ENCODE results near the gene CDKN2A.
A peak's percentile ranks its signal among the peaks of the same experiment; 100 is the strongest.

Gene CDKN2A

DNA sequence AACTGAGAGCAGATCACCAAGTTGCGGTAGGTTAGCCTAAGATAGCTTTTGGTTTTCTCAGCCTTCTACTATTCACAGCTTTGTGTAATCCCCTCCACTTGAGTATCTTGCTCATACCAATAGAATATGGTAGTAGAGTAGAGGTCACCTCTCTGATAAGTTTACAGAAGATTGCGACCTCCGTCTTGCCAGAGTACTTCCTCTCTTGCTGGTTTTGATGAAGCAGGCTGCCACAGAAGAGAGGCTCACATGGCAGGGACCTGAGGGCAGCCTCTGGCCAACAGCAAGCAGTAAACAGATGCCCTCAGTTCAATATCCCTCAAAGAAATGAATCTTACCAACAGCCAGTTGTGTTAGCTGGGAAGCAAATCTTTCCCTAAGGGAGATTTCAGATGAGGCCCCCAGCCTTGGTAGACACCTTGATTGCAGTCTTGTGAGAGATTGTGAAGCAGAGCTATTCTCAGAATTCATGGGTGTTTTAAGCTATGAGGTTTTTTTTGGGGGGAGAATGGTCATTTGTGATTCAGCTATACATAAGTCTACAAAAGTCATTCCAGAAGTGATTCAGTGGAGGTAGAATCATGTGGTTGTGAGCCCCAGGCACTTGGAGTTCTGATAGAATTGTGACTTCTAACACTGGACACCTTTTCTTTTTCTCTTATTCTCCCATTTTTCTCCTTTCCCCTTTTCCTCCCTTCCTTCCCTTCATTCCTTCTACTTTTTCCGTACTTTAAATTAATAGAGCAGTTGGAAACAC, 37.6 kb upstream of the CDKN2A start:
- no peak overlapping the region for H3K27ac ChIP-seq (ENCODE audit: low read length)
- H3K4me1 ChIP-seq (ENCODE audit: control insufficient read depth, insufficient read depth, low read length) = no peaks in the 10 kb centered on the region
- H3K9me3 ChIP-seq (ENCODE audit: control insufficient read depth in 2 of 2, low read length in 2 of 2) = no peaks in the 10 kb centered on the region

DNA sequence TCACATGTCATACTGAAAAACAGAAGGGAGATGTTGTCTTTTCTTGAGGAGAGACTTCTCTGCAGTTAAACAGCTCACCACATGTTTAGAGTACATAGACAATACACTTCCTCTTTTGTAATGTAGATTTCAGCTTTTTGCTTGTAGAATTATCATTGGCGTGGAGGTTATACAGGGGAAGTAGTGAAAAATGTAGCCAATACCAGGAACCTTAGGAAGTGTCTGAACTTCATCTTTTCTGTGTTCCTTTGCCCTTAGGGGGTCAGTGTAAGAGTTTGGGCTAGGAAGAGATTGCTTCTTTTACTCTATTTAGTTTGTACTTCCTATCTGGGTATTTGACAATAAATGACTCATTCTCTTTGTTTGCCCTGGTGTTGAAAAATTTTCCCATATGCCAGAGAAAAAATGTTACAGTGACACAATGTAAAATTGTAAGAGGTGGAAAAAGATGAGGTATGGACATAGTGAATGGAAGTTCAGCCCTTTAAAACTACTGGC, 36.0 kb upstream of the CDKN2A start:
- H3K27me3 ChIP-seq (ENCODE audit: control insufficient read depth in 1 of 2, insufficient read depth in 2 of 2, low read length in 2 of 2) = peaks cover 0 to 5% of the 10 kb centered on the region in 2 donors
- no peak overlapping the region for H3K4me3 ChIP-seq (ENCODE audit: low read length in 2 of 2)
- no peaks in the 10 kb centered on the region for H3K4me1 ChIP-seq (ENCODE audit: control insufficient read depth, insufficient read depth, low read length)
- H3K9me3 ChIP-seq (ENCODE audit: control insufficient read depth in 2 of 2, low read length in 2 of 2) = no peaks in the 10 kb centered on the region
- no peak overlapping the region for H3K27ac ChIP-seq (ENCODE audit: low read length)
- H3K36me3 ChIP-seq (ENCODE audit: control insufficient read depth in 2 of 2, insufficient read depth in 2 of 2, low read length in 2 of 2) = no peaks in the 10 kb centered on the region
- H3K9ac ChIP-seq (ENCODE audit: low read length in 2 of 2) = no peak overlapping the region

More for the DNA sequence above, 37.6 kb upstream of the CDKN2A start:
- Histone ChIP-seq H3K4me3 (ENCODE audit: low read length in 2 of 2) (no peak overlapping the region), H3K36me3 (ENCODE audit: control insufficient read depth in 2 of 2, insufficient read depth in 2 of 2, low read length in 2 of 2) (no peaks in the 10 kb centered on the region), H3K27me3 (ENCODE audit: control insufficient read depth in 1 of 2, insufficient read depth in 2 of 2, low read length in 2 of 2) (no peaks in the 10 kb centered on the region), H3K9ac (ENCODE audit: low read length in 2 of 2) (no peak overlapping the region)

GRCh38 chr9:22029231-22029630, 35.0 kb upstream of the CDKN2A start:
- peaks cover 0 to 5% of the 10 kb centered on the region in 2 donors for H3K27me3 ChIP-seq (ENCODE audit: control insufficient read depth in 1 of 2, insufficient read depth in 2 of 2, low read length in 2 of 2)
- H3K9ac ChIP-seq (ENCODE audit: low read length in 2 of 2) = no peak overlapping the region
- H3K4me3 ChIP-seq (ENCODE audit: low read length in 2 of 2) = no peak overlapping the region
- no peaks in the 10 kb centered on the region for H3K4me1 ChIP-seq (ENCODE audit: control insufficient read depth, insufficient read depth, low read length)
- H3K27ac ChIP-seq (ENCODE audit: low read length) = no peak overlapping the region
- no peaks in the 10 kb centered on the region for H3K36me3 ChIP-seq (ENCODE audit: control insufficient read depth in 2 of 2, insufficient read depth in 2 of 2, low read length in 2 of 2)
- H3K9me3 ChIP-seq (ENCODE audit: control insufficient read depth in 2 of 2, low read length in 2 of 2) = no peaks in the 10 kb centered on the region

- Histone ChIP-seq H3K9me3 (ENCODE audit: control insufficient read depth in 2 of 2, low read length in 2 of 2) (no peaks in the 10 kb centered on the region), H3K4me1 (ENCODE audit: control insufficient read depth, insufficient read depth, low read length) (no peaks in the 10 kb centered on the region), H3K4me3 (ENCODE audit: low read length in 2 of 2) (no peak overlapping the region), H3K27ac (ENCODE audit: low read length) (no peak overlapping the region), H3K27me3 (ENCODE audit: control insufficient read depth in 1 of 2, insufficient read depth in 2 of 2, low read length in 2 of 2) (peaks cover 0 to 5% of the 10 kb centered on the region in 2 donors), H3K36me3 (ENCODE audit: control insufficient read depth in 2 of 2, insufficient read depth in 2 of 2, low read length in 2 of 2) (no peaks in the 10 kb centered on the region), H3K9ac (ENCODE audit: low read length in 2 of 2) (no peak overlapping the region)
These were observed 34.2 kb upstream of the CDKN2A start for GRCh38 chr9:22028394-22028793.

GRCh38 chr9:22026696-22027095, 32.5 kb upstream of the CDKN2A start:
- H3K36me3 ChIP-seq (ENCODE audit: control insufficient read depth in 2 of 2, insufficient read depth in 2 of 2, low read length in 2 of 2) = no peaks in the 10 kb centered on the region
- no peak overlapping the region for H3K4me3 ChIP-seq (ENCODE audit: low read length in 2 of 2)
- peaks cover 0 to 5% of the 10 kb centered on the region in 2 donors for H3K27me3 ChIP-seq (ENCODE audit: control insufficient read depth in 1 of 2, insufficient read depth in 2 of 2, low read length in 2 of 2)
- H3K27ac ChIP-seq (ENCODE audit: low read length) = no peak overlapping the region
- no peak overlapping the region for H3K9ac ChIP-seq (ENCODE audit: low read length in 2 of 2)
- no peaks in the 10 kb centered on the region for H3K9me3 ChIP-seq (ENCODE audit: control insufficient read depth in 2 of 2, low read length in 2 of 2)
- H3K4me1 ChIP-seq (ENCODE audit: control insufficient read depth, insufficient read depth, low read length) = no peaks in the 10 kb centered on the region

- no peaks in the 10 kb centered on the region for H3K36me3 ChIP-seq (ENCODE audit: control insufficient read depth in 2 of 2, insufficient read depth in 2 of 2, low read length in 2 of 2)
- H3K9me3 ChIP-seq (ENCODE audit: control insufficient read depth in 2 of 2, low read length in 2 of 2) = no peaks in the 10 kb centered on the region
- H3K9ac ChIP-seq (ENCODE audit: low read length in 2 of 2) = no peak overlapping the region
- no peaks in the 10 kb centered on the region for H3K4me1 ChIP-seq (ENCODE audit: control insufficient read depth, insufficient read depth, low read length)
- peaks cover 0 to 5% of the 10 kb centered on the region in 2 donors for H3K27me3 ChIP-seq (ENCODE audit: control insufficient read depth in 1 of 2, insufficient read depth in 2 of 2, low read length in 2 of 2)
- no peak overlapping the region for H3K27ac ChIP-seq (ENCODE audit: low read length)
- H3K4me3 ChIP-seq (ENCODE audit: low read length in 2 of 2) = no peak overlapping the region
These were observed 28.2 kb upstream of the CDKN2A start for GRCh38 chr9:22022396-22022795.

GRCh38 chr9:22010866-22011625, 16.9 kb upstream of the CDKN2A start:
- no peak overlapping the region for H3K9ac ChIP-seq (ENCODE audit: low read length in 2 of 2)
- H3K27ac ChIP-seq (ENCODE audit: low read length) = no peak overlapping the region
- H3K9me3 ChIP-seq (ENCODE audit: control insufficient read depth in 2 of 2, low read length in 2 of 2) = no peaks in the 10 kb centered on the region
- H3K27me3 ChIP-seq (ENCODE audit: control insufficient read depth in 1 of 2, insufficient read depth in 2 of 2, low read length in 2 of 2) = peaks cover 7 to 18% of the 10 kb centered on the region in 2 donors
- H3K4me3 ChIP-seq (ENCODE audit: low read length in 2 of 2) = no peak overlapping the region
- no peaks in the 10 kb centered on the region for H3K36me3 ChIP-seq (ENCODE audit: control insufficient read depth in 2 of 2, insufficient read depth in 2 of 2, low read length in 2 of 2)
- H3K4me1 ChIP-seq (ENCODE audit: control insufficient read depth, insufficient read depth, low read length) = no peaks in the 10 kb centered on the region

DNA sequence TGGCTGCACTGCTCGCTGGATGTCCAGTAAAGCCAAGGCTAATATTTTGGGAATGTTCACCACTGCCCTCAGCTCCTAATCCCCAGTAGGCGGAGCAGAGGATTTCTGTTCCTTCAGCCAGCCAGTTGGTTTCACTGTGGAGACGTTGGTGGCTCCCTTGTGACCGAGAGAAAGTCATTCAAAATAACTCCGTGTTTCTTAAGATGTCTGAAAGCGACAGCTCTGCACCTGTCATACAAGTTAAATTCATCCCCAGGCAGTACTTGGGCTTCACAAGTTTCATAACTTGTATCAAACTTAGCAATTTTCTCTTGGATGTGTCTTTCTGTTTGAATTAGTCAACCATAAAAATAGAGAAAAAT, 15.3 kb upstream of the CDKN2A start:
- H3K4me3 ChIP-seq (ENCODE audit: low read length in 2 of 2) = peak overlapping the region; percentile 78 to 87
- H3K27ac ChIP-seq (ENCODE audit: low read length) = no peak overlapping the region
- no peaks in the 10 kb centered on the region for H3K4me1 ChIP-seq (ENCODE audit: control insufficient read depth, insufficient read depth, low read length)
- peaks cover 18 to 33% of the 10 kb centered on the region in 2 donors for H3K27me3 ChIP-seq (ENCODE audit: control insufficient read depth in 1 of 2, insufficient read depth in 2 of 2, low read length in 2 of 2)
- H3K36me3 ChIP-seq (ENCODE audit: control insufficient read depth in 2 of 2, insufficient read depth in 2 of 2, low read length in 2 of 2) = no peaks in the 10 kb centered on the region
- H3K9ac ChIP-seq (ENCODE audit: low read length in 2 of 2) = peak overlapping the region in 1 of 2 donors; percentile 48
- H3K9me3 ChIP-seq (ENCODE audit: control insufficient read depth in 2 of 2, low read length in 2 of 2) = no peaks in the 10 kb centered on the region

DNA sequence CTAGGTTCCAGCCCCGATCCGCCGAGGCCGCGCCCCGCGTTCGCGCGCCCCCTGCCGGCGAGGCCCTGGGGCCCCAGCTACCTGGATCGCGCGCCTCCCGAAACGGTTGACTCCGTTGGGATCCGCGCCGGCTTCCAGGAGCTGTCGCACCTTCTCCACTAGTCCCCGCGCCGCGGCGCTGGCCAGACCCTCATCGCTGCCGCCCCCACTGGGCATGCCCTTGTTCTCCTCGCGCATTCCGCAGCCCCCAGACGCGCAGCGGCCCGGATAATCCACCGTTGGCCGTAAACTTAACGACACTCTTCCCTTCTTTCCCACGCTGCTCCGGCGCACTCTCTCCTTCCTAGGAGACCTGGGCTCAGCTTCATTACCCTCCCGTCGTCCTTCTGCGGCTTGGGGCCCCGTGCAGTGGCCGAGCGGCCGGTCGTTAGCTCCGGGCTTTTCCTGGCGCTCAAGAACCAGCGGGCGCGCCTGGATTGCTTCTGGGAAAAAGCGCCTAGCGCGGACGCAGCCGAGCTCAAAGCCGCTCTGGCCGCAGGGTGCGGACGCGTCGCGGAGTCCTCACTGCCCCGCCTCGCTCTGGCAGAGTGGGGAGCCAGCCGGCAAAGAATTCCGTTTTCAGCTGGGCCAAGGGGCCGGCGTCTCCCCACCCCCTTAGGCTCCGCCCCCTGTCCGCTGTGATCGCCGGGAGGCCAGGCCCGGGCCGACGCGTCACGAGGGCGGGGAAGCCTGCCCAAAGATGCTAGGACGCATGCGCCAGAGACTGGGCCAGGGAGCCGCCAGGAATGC, 14.7 kb upstream of the CDKN2A start, which contains the start of gene CDKN2B:
Gene CDKN2B (minus strand): TSS at position 589 of the 789 bp plus-strand sequence. CDS start 352 bp downstream, at position 237.
- H3K9ac ChIP-seq (ENCODE audit: low read length in 2 of 2) = peak within 1 kb of the TSS; percentile 45 to 76

DNA sequence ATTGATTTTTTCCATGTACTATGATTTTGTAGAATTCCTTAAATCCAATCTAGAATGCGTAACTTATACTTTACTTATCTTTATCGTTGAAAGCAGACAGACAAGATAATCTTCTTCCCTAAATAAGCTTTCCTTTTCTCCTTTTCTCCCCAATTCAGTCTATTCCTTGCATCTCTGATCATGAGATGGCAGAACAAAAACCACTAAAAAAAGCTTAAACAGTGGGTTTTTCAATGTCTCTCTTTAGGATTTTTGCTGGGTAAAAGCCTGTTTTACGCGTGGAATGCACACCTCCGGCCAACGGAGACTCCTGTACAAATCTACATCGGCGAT, 14.2 kb upstream of the CDKN2A start:
- Histone ChIP-seq H3K4me1 (ENCODE audit: control insufficient read depth, insufficient read depth, low read length) (no peaks in the 10 kb centered on the region), H3K27me3 (ENCODE audit: control insufficient read depth in 1 of 2, insufficient read depth in 2 of 2, low read length in 2 of 2) (peaks cover 18 to 43% of the 10 kb centered on the region in 2 donors), H3K4me3 (ENCODE audit: low read length in 2 of 2) (peak overlapping the region; percentile 78 to 87), H3K27ac (ENCODE audit: low read length) (no peak overlapping the region), H3K36me3 (ENCODE audit: control insufficient read depth in 2 of 2, insufficient read depth in 2 of 2, low read length in 2 of 2) (no peaks in the 10 kb centered on the region), H3K9ac (ENCODE audit: low read length in 2 of 2) (no peak overlapping the region), H3K9me3 (ENCODE audit: control insufficient read depth in 2 of 2, low read length in 2 of 2) (no peaks in the 10 kb centered on the region)

More for the DNA sequence above, 14.7 kb upstream of the CDKN2A start, which contains the start of gene CDKN2B:
- Histone ChIP-seq H3K27ac (ENCODE audit: low read length) (no peak within 1 kb of the TSS), H3K36me3 (ENCODE audit: control insufficient read depth in 2 of 2, insufficient read depth in 2 of 2, low read length in 2 of 2) (no peaks in the 10 kb centered on the region), H3K4me3 (ENCODE audit: low read length in 2 of 2) (peak within 1 kb of the TSS; percentile 78 to 87), H3K9me3 (ENCODE audit: control insufficient read depth in 2 of 2, low read length in 2 of 2) (no peaks in the 10 kb centered on the region), H3K27me3 (ENCODE audit: control insufficient read depth in 1 of 2, insufficient read depth in 2 of 2, low read length in 2 of 2) (peaks cover 18 to 39% of the 10 kb centered on the region in 2 donors), H3K4me1 (ENCODE audit: control insufficient read depth, insufficient read depth, low read length) (no peaks in the 10 kb centered on the region)

Measured in stomach smooth muscle (tissue), 2 donors.